Body of pancreas (tissue), 4 donors: ENCODE results near the gene TIMM22. TPM values are rescaled to one million over a fixed set of nuclear protein-coding genes. Genes with fewer than 3 reads are reported as not detected.
"Not testable (repeated sequence)": the region's sequence is repeated elsewhere in the genome, so short reads cannot be mapped to it uniquely, and the experiment has no call there.

ENCODE experiments used
- ATAC-seq: fragments of 150-250 bp; one replicate; pipeline ENCODE4 v1.9.1; 2016
- DNase-seq, 4 donors: peaks; one replicate each; pipeline ENCODE4 v3.0.0-alpha.2; 2019
- H3K27ac ChIP-seq, 4 donors: fragments of 200-600 bp; sonication (generic); 1 replicate in 3 of 4; 2 replicates in 1 of 4; pipeline versions ENCODE4 v1.5.1 to v1.6.1; 2016 to 2019; ENCODE audit warnings: mild to moderate bottlenecking in 1 of 4, mixed read lengths in 1 of 4, moderate library complexity in 1 of 4
- H3K27me3 ChIP-seq, 2 donors: fragments of 200-600 bp; sonication (generic); one replicate each; pipeline ENCODE4 v1.6.0; 2016; ENCODE audit warnings: mild to moderate bottlenecking in 1 of 2
- H3K36me3 ChIP-seq, 2 donors: fragments of 200-600 bp; sonication (generic); replicated peaks in 1 of 2; 2 replicates each; pipeline ENCODE4 v1.5.1; 2016; ENCODE audit warnings: low read depth in 2 of 2; ENCODE audit not compliant: insufficient read depth in 1 of 2
- H3K4me1 ChIP-seq: fragments of 200-600 bp; sonication (generic); one replicate; pipeline ENCODE4 v1.6.0; 2016
- H3K4me3 ChIP-seq, 2 donors: fragments of 200-600 bp; sonication (generic); 1 replicate in 1 of 2; 2 replicates in 1 of 2; pipeline ENCODE4 v1.5.1; 2016 to 2019
- H3K9me3 ChIP-seq, 3 donors: fragments of 200-600 bp; sonication (generic); 1 replicate in 2 of 3; 2 replicates in 1 of 3; pipeline ENCODE4 v1.5.1; 2016
- POLR2A ChIP-seq, 3 donors: fragments of 450-650 bp; IDR thresholded peaks; one replicate each; pipeline ENCODE4 v1.6.1; 2016; ENCODE audit warnings: antibody characterized with exemption in 3 of 3, mild to moderate bottlenecking in 2 of 3
- WGBS, 2 donors: methylation state at CpG; one replicate each; pipeline ENCODE4 v1.1.5; 2017; 5-methylcytosine and 5-hydroxymethylcytosine counted together
- intact Hi-C: fragments of 100-400 bp; cut with DNase I; formaldehyde crosslinking; loops from one replicate; pipeline ENCODE4 v1.15.1; 2023
- total RNA-seq, 2 donors: library from RNA; depleted of rRNA; stranded (reverse); fragments of >200 nt; gene quantifications; one replicate each; pipeline ENCODE4 v1.1.0, GENCODE V29; 2016
- TF ChIP-seq, protein P1 (sequence below), 7 experiments: fragments of 450-650 bp in 4 of 7; fragments of 200-600 bp in 3 of 7; sonication (generic) in 3 of 7; IDR thresholded peaks; one replicate each; pipeline ENCODE4 v1.5.1; 2016 to 2019; ENCODE audit warnings: antibody characterized with exemption in 7 of 7

Gene TIMM22
- total RNA-seq: 1 to 10 TPM; 4.3 to 9.3 TPM

GRCh38 chr17:996554-997344, at the start of gene TIMM22:
TIMM22 (plus strand) TSS chr17:997129; CDS start chr17:997143, 14 bp downstream.
- TF ChIP-seq, protein P1, sequence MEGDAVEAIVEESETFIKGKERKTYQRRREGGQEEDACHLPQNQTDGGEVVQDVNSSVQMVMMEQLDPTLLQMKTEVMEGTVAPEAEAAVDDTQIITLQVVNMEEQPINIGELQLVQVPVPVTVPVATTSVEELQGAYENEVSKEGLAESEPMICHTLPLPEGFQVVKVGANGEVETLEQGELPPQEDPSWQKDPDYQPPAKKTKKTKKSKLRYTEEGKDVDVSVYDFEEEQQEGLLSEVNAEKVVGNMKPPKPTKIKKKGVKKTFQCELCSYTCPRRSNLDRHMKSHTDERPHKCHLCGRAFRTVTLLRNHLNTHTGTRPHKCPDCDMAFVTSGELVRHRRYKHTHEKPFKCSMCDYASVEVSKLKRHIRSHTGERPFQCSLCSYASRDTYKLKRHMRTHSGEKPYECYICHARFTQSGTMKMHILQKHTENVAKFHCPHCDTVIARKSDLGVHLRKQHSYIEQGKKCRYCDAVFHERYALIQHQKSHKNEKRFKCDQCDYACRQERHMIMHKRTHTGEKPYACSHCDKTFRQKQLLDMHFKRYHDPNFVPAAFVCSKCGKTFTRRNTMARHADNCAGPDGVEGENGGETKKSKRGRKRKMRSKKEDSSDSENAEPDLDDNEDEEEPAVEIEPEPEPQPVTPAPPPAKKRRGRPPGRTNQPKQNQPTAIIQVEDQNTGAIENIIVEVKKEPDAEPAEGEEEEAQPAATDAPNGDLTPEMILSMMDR (IDR thresholded peaks at IDR 0.05): peak; percentile 90 to 99 (median 96)
- TF ChIP-seq POLR2A (IDR thresholded peaks at IDR 0.05): peak; percentile 40 to 86 (median 83)
- no peaks in the 10 kb centered on the region for H3K9me3 ChIP-seq
- peak within 1 kb of the TSS; percentile 79 to 98 for H3K4me3 ChIP-seq
- 0% methylated on average over 10 to 71 of the region's 71 CpGs for WGBS, 2 donors
- H3K4me1 ChIP-seq: peaks cover 14% of the 10 kb centered on the region
- no peaks in the 10 kb centered on the region for H3K36me3 ChIP-seq
- H3K27ac ChIP-seq: peak within 1 kb of the TSS; percentile 76 to 96 (median 84)
- H3K27me3 ChIP-seq: no peaks in the 10 kb centered on the region
- intact Hi-C loops: no loop called here
- DNase-seq (peak; percentile 90 to 94 (median 94)), ATAC-seq (peak; percentile 97)

DNA sequence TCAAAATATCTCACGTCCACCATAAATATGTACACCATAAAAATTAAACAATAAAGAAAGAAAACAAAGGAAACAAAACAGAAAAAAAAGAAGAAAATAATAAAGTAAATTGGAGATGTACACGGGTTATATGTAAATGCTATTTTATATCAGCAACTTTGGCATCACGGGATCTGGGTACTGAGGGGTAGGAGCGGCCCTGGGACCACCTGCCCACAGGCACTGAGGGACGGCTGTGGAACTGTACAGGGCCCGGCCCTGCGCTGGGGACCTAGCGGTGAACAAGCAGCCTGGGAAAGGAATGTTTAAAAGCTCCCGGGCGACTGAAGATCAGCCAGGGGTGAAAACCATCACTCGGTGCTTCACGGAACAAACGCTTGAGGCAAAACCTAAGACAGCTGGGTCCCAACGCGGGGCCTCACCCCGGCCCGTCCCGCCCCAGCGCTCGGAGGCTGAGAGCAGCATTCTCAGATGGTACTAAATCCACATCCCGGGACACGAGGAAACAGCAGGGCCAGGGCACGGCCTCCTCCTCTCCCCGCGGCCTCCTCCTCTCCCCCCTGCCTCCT, 48.6 kb upstream of the TIMM22 start:
- 91% methylated on average over 24 to 25 of the region's 25 CpGs for WGBS, 2 donors
- Histone ChIP-seq H3K27me3 (no peaks in the 10 kb centered on the region), H3K27ac (no peak overlapping the region), H3K4me3 (no peak overlapping the region), H3K36me3 (no peaks in the 10 kb centered on the region), H3K9me3 (no peaks in the 10 kb centered on the region), H3K4me1 (no peaks in the 10 kb centered on the region)
- no peak for ATAC-seq
- TF ChIP-seq POLR2A (IDR thresholded peaks at IDR 0.05): no peak
- TF ChIP-seq, protein P1 (IDR thresholded peaks at IDR 0.05): no peak
- no peak for DNase-seq
- intact Hi-C loops: no loop called here

DNA sequence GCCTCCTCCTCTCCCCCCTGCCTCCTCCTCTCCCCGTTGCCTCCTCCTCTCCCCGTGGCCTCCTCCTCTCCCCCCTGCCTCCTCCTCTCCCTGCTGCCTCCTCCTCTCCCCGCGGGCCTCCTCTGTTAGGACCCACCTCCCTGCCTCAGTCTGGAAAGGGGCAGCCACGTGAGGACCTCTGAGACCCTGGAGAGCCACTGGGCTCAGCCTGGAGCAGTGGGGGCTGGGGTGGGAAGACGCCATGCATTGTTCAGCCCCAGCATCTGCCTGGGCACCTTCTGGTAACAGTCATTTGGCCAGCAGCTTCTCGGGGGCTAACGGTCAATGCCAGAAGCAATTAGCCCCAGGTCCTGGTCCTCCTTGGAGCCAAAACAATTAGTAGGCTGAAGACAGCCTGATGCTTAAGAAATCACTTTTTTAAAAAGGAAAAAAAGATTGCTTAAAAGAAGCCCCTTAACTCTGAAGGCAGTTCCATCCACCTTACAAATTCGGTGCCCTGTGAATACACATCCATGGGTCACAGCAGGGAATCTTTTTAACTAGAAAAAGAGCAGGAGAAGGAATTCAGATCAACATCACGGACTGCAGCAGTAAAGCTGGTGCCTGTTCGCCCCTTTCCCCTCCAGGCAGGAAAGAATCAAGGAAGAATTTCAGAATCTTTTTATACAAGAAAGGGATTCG, 47.2 kb upstream of the TIMM22 start:
- Histone ChIP-seq H3K4me1 (no peaks in the 10 kb centered on the region), H3K9me3 (no peaks in the 10 kb centered on the region), H3K27me3 (no peaks in the 10 kb centered on the region), H3K4me3 (no peak overlapping the region), H3K36me3 (no peaks in the 10 kb centered on the region), H3K27ac (no peak overlapping the region)
- DNase-seq (no peak), ATAC-seq (no peak)
- no peak for TF ChIP-seq POLR2A (IDR thresholded peaks at IDR 0.05)
- TF ChIP-seq, protein P1 (IDR thresholded peaks at IDR 0.05): no peak
- WGBS, 2 donors: 73 to 78% methylated on average over 9 of the region's 12 CpGs
- intact Hi-C loops: no loop called here

- Histone ChIP-seq H3K36me3 (no peaks in the 10 kb centered on the region), H3K4me3 (no peak overlapping the region), H3K4me1 (no peaks in the 10 kb centered on the region), H3K27me3 (no peaks in the 10 kb centered on the region), H3K27ac (peak overlapping the region; percentile 25 to 75 (median 48)), H3K9me3 (no peaks in the 10 kb centered on the region)
- intact Hi-C loops: no loop called here
- DNase-seq: peak; percentile 41 to 68 (median 52)
- ATAC-seq: peak; percentile 90
- TF ChIP-seq POLR2A (IDR thresholded peaks at IDR 0.05): peak in 2 of 3 donors; percentile 33 to 72
- TF ChIP-seq, protein P1 (IDR thresholded peaks at IDR 0.05): peak in 1 of 7 experiments; percentile 6
- WGBS, 2 donors: 50 to 68% methylated on average over 15 to 25 of the region's 27 CpGs
These were observed 45.4 kb upstream of the TIMM22 start for GRCh38 chr17:951325-952132.

GRCh38 chr17:952592-952991, 44.3 kb upstream of the TIMM22 start:
- DNase-seq: not testable (repeated sequence)
- WGBS, 2 donors: 94 to 97% methylated on average over 12 to 15 of the region's 18 CpGs

More at GRCh38 chr17:952592-952991, 44.3 kb upstream of the TIMM22 start:
- H3K4me3 ChIP-seq, ATAC-seq, H3K27ac ChIP-seq, H3K4me1 ChIP-seq, H3K9me3 ChIP-seq, H3K36me3 ChIP-seq, H3K27me3 ChIP-seq, intact Hi-C loops: not testable (repeated sequence)
